HEK293 (cell line): ENCODE results near the gene AGRN.

Experiments used
- ELK4 ChIP-seq: IDR thresholded peaks from 2 replicates; pipeline ENCODE4 v1.6.1; 2011; ENCODE audit warnings: mild to moderate bottlenecking, low read depth, low read length, borderline replicate concordance
- KLF17 ChIP-seq: fragments of 450-650 bp; formaldehyde crosslinking; IDR thresholded peaks from 2 replicates; pipeline ENCODE4 v1.5.1; 2016; ENCODE audit warnings: missing biosample characterization, missing genetic modification characterization
- MEIS1 ChIP-seq: sonication (generic); formaldehyde crosslinking; IDR thresholded peaks from 2 replicates; pipeline ENCODE4 v1.8.1; 2022; ENCODE audit warnings: missing genetic modification reagents, mild to moderate bottlenecking, borderline replicate concordance
- PRDM10 ChIP-seq: fragments of 450-650 bp; formaldehyde crosslinking; IDR thresholded peaks from 2 replicates; pipeline ENCODE4 v1.5.1; 2016; ENCODE audit warnings: missing biosample characterization, missing genetic modification characterization
- SP7 ChIP-seq: fragments of 450-650 bp; formaldehyde crosslinking; IDR thresholded peaks from 2 replicates; pipeline ENCODE4 v1.5.1; 2016; ENCODE audit warnings: missing biosample characterization, missing genetic modification characterization
- TSHZ1 ChIP-seq: fragments of 450-650 bp; formaldehyde crosslinking; IDR thresholded peaks from 2 replicates; pipeline ENCODE4 v1.5.1; 2016; ENCODE audit warnings: missing biosample characterization, missing genetic modification characterization, borderline replicate concordance
- YY2 ChIP-seq: fragments of 450-650 bp; formaldehyde crosslinking; IDR thresholded peaks from 2 replicates; pipeline ENCODE4 v1.5.1; 2016; ENCODE audit warnings: missing biosample characterization, missing genetic modification characterization
- ZBTB10 ChIP-seq: fragments of 450-650 bp; formaldehyde crosslinking; IDR thresholded peaks from 2 replicates; pipeline ENCODE4 v1.5.1; 2016; ENCODE audit warnings: missing biosample characterization, missing genetic modification characterization
- ZBTB26 ChIP-seq: fragments of 450-650 bp; formaldehyde crosslinking; optimal IDR thresholded peaks from 2 replicates; pipeline ENCODE3; 2016; ENCODE audit warnings: missing biosample characterization, mild to moderate bottlenecking, missing genetic modification characterization
- ZIC2 ChIP-seq: fragments of 450-650 bp; formaldehyde crosslinking; IDR thresholded peaks from 2 replicates; pipeline ENCODE4 v1.5.1; 2016; ENCODE audit warnings: missing biosample characterization, missing genetic modification characterization
- ZNF132 ChIP-seq: fragments of 450-650 bp; formaldehyde crosslinking; IDR thresholded peaks from 2 replicates; pipeline ENCODE4 v1.5.1; 2017; ENCODE audit warnings: missing biosample characterization, missing genetic modification characterization, borderline replicate concordance
- ZNF2 ChIP-seq: fragments of 450-650 bp; formaldehyde crosslinking; IDR thresholded peaks from 2 replicates; pipeline ENCODE4 v1.5.1; 2016; ENCODE audit warnings: missing biosample characterization, missing genetic modification characterization
- ZNF266 ChIP-seq: fragments of 450-650 bp; formaldehyde crosslinking; IDR thresholded peaks from 2 replicates; pipeline ENCODE4 v1.5.1; 2016; ENCODE audit warnings: missing biosample characterization, missing genetic modification characterization, low read depth
- ZNF350 ChIP-seq: fragments of 450-650 bp; formaldehyde crosslinking; IDR thresholded peaks from 2 replicates; pipeline ENCODE4 v1.5.0; 2017; ENCODE audit warnings: missing biosample characterization, mild to moderate bottlenecking, missing genetic modification characterization
- ZNF391 ChIP-seq: fragments of 450-650 bp; formaldehyde crosslinking; IDR thresholded peaks from 2 replicates; pipeline ENCODE4 v1.5.1; 2016; ENCODE audit warnings: low read depth, missing biosample characterization, missing genetic modification characterization, borderline replicate concordance
- ZNF48 ChIP-seq: fragments of 450-650 bp; formaldehyde crosslinking; IDR thresholded peaks from 2 replicates; pipeline ENCODE4 v1.5.1; 2016; ENCODE audit warnings: missing biosample characterization, missing genetic modification characterization
- ZNF518A ChIP-seq: fragments of 450-650 bp; formaldehyde crosslinking; conservative IDR thresholded peaks from 2 replicates; pipeline ENCODE4 v1.5.1; 2016; ENCODE audit warnings: low read depth, missing biosample characterization, missing genetic modification characterization
- ZNF558 ChIP-seq: fragments of 450-650 bp; formaldehyde crosslinking; IDR thresholded peaks from 2 replicates; pipeline ENCODE4 v1.5.1; 2016; ENCODE audit warnings: missing biosample characterization, missing genetic modification characterization
- ZNF596 ChIP-seq: fragments of 450-650 bp; IDR thresholded peaks from 2 replicates; pipeline ENCODE4 v1.5.0; 2018; ENCODE audit warnings: missing biosample characterization, mild to moderate bottlenecking, missing genetic modification characterization, moderate library complexity
- ZNF843 ChIP-seq: fragments of 450-650 bp; formaldehyde crosslinking; IDR thresholded peaks from 2 replicates; pipeline ENCODE4 v1.5.1; 2016; ENCODE audit warnings: missing biosample characterization, missing genetic modification characterization

The AGRN gene

GRCh38 chr1:1026599-1027413, 6.9 kb downstream of the AGRN start (continued):
- no peak for TF ChIP-seq ZNF518A (tag by site-specific recombination)
- TF ChIP-seq ZBTB26 = no peak
- TF ChIP-seq YY2 = no peak
- no peak for TF ChIP-seq ZNF558 (tag by site-specific recombination)
- no peak for TF ChIP-seq PRDM10 (tag by site-specific recombination)
- TF ChIP-seq ZNF843 = no peak
- no peak for TF ChIP-seq TSHZ1 (tag by site-specific recombination)
- no peak for TF ChIP-seq SP7
- TF ChIP-seq ZNF2 (tag by site-specific recombination) = no peak
- no peak for TF ChIP-seq ZNF391 (tag by site-specific recombination)
- TF ChIP-seq MEIS1 (CRISPR knock-in tag) = no peak
- no peak for TF ChIP-seq ZNF266 (tag by site-specific recombination)
- TF ChIP-seq ZBTB10 (tag by site-specific recombination) = no peak
- TF ChIP-seq ZIC2 (tag by site-specific recombination) = peak; percentile 95
- no peak for TF ChIP-seq ZNF350
- TF ChIP-seq KLF17 (tag by site-specific recombination) = no peak
- no peak for TF ChIP-seq ELK4
- no peak for TF ChIP-seq ZNF132 (tag by site-specific recombination)
- no peak for TF ChIP-seq ZNF596 (tag by site-specific recombination)
- no peak for TF ChIP-seq ZNF48 (tag by site-specific recombination)
